Medulla oblongata (tissue), 1 donor: Measurements from ENCODE around the gene MCRS1.
"Not testable (repeated sequence)": the region's sequence is repeated elsewhere in the genome, so short reads cannot be mapped to it uniquely, and the experiment has no call there.

Experiments
- DNase-seq: peaks from one replicate; pipeline ENCODE4 v3.0.0-alpha.2; 2015; ENCODE audit errors: extremely low spot score

The MCRS1 gene, protein sequence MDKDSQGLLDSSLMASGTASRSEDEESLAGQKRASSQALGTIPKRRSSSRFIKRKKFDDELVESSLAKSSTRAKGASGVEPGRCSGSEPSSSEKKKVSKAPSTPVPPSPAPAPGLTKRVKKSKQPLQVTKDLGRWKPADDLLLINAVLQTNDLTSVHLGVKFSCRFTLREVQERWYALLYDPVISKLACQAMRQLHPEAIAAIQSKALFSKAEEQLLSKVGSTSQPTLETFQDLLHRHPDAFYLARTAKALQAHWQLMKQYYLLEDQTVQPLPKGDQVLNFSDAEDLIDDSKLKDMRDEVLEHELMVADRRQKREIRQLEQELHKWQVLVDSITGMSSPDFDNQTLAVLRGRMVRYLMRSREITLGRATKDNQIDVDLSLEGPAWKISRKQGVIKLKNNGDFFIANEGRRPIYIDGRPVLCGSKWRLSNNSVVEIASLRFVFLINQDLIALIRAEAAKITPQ

DNA sequence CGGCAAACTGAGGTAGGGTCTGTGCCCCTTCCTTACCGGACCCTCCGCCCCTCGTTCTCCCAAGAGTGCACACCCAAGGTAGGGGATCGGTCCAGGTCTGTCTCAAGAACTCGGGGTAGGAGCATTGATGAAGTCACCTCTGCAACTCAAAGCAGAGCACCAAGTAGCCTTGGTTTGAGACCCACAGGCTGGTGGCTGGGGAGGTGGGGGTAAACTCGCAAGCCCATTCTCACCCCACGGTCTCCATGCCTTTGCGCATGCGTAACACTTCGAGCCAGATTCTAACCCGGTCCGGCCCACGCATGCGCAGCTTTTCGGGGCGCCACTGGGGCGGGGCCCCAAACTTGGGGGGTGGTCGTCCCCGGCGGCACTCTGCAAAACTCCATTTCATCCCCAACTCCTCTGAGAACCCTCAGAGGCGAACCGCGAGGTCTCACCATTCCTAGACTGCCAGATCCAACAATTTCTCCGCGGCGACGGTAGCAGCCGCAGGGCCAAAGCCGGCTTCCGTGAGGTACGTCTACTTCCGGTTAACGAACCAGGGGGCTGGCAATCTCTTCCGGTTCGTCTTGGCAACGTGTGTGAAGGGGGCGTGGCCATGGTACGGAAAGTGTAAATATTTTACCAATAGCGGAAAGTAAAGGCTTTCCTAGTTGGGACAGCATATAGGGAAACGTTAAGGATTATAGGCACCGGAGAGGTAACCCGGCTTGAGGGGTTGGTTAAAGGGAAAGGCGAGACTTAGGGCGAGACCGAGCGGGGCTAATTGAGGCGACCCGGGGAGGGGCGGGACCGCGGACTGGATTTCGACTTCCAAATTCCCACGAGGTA lies at the start of gene MCRS1:
TSS of gene MCRS1 (minus strand) at position 532 of the 831 bp plus-strand sequence. CDS start 1,411 bp downstream, outside the sequence.
- DNase-seq = peak; percentile 95

DNA sequence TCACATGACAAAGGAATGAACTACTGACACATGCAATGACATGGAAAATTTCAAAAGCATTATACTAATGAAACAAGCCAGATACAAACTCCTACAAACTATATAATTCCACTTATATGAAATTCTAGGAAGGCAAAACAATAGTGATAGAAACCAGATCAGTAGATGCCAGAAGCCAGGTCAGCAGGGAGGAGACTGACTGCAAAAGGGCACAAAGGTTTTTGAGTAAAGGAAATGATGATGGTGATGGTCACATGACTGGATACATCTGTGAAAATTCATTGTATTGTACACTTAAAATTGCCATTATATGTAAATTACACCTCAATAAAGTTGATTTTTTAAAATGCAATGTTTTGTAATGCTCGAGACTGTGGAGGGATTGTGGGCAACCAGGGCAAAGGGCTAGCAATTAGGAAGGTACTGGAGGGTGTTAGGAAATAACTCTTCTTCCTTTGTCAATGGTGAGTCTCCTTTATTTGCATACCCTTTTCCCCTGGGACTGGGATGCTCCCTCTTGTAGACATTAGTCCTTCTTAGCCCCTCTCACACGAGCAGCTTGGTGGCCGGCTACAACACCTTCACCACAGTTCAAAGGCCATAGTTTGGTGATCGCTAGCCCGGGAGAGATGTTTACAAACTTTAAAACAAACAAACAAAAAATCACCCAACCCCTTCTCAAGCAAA lies 48.7 kb upstream of the MCRS1 start:
- DNase-seq = no peak

DNA sequence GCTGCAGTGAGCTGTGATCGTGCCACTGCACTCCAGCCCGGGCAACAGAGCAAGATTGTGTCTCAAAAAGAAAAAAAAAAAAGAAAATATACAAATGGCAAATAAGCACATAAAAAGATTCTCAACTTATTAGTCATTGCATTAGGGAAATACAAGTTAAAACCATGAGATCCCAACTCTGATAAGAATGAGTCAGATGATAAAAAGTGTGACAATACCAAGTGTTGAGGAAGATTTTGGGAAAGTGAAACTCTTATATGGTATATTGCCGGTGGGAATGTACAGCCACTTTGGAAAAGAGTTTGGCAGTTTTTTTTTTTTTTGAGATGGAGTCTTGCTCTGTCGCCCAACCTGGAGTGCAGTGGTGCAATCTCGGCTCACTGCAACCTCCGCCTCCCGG lies 47.8 kb upstream of the MCRS1 start:
- DNase-seq = no peak

DNA sequence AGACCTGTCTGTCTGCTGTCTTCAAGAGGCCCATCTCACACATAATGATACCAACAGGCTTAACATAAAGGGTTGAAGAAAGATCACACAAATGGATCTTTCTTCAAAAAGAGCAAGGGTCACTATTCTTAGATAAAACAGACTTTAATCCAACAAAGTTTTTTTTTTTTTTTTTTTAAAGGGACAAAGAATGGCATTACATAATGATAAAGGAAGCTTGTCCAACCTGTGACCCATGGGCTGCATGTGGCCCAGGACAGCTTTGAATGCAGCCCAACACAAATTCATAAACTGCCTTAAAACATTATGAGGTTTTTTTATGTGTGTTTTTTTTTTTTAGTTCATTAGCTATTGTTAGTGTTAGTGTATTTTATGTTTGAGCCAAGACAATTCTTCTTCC lies 44.3 kb upstream of the MCRS1 start:
- no peak for DNase-seq

DNA sequence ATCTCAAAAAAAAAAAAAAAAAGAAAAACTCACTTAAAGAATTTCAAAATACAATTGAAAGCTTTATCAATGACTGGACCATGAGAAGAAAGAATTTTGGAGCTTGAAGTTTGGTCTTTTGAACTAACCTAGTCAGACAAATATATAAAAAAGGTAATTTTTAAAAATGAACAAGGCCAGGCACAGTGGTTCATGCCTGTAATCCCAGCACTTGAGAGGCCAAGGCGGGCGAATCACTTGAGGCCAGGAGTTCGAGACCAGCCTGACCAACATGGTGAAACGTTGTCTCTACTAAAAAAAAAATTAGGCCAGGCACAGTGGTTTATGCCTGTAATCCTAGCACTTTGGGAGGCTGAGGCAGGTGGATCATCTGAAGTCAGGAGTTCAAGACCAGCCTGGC lies 42.8 kb upstream of the MCRS1 start:
- not testable (repeated sequence) for DNase-seq

DNA sequence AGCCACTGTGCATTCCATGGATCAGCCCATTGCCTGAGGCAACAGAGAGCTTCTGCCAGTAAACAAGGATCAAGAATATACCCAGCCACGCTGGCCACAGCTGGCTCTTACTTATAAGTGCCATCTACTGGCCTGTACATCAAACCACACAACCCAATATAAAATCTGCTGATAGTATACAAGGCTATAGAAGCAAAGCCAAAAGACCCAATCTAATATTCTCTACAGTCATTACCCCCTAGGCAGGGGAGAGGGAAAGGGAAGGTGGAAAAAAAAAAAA lies 41.9 kb upstream of the MCRS1 start:
- no peak for DNase-seq

DNA sequence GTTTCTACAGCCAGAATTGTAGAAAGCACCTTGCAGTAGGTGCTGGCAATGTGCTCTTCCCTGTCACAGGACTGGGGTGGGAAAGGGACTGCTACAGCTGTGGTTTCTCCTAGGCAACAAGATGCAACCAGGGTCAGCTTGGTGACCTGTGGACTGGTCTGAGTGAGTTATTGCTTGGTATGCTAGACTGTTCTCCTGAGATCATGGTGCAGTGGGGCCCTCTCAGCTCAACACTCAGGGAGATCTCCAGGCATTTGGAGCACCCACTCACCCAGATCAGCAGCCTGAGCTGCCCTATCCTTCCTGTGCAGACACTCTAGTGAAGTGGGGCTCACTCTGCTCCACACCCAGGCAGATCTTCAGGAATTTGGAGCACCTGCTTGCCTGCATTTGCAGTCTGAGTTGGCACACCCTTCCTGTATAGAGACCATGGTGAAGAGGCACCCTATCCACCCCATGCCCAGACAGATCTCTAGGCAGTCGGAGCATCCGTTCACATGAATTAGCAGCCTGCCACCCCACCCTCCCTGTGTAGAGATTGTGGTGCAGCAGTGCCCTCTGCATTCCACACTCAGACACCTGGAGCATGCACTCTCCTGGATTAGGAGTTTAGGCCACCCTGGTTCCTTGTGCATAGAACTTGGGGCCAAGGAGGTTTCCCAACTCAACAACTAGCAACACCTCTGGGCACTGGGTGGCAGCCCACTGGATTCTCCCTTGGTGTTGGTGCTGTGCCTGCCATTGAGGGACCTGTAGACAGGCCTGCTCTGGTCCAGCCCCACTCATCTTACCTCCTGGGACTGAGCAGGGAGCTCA lies 41.3 kb upstream of the MCRS1 start:
- DNase-seq = no peak

DNA sequence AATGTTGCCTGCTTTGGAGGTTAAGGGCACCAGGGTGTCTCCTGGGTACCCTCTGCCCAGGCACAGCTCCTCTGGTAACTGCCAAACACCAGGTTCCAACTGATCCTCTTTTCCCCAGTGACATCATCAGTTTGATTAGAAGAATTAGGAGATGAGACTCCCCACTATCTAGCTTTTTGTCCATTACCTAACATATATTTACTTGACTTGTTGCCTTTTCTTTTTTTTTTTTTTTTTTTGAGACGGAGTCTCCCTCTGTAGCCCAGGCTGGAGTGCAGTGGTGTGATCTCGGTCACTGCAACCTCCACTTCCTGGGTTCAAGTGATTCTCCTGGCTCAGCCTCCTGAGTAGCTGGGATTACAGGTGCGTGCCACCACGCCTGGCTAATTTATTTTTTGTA lies 37.6 kb upstream of the MCRS1 start, which contains the start of gene FAM186B:
TSS of gene FAM186B (minus strand) at position 101 of the 400 bp plus-strand sequence. CDS start 162 bp downstream, outside the sequence.
- DNase-seq = not testable (repeated sequence)

DNA sequence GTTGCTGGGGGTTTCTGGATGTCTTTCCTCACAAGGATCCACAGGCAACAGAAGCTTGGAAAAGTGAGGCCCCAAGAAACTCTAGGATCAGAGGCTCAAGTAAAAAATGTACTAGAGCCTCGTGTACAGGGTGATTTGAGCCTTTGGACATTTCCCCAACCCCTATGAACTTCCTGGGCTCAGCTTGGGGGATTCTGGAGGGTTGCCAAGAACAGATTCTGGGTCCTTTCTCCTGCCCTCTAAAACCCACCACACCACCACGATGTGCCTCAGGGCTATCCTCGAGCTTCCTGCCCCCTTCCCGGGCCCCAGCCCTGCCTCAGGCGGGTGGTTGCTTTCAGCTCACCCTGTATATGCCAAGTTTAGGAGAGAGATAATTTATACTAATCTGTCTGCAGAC lies 36.9 kb upstream of the MCRS1 start:
- no peak for DNase-seq

DNA sequence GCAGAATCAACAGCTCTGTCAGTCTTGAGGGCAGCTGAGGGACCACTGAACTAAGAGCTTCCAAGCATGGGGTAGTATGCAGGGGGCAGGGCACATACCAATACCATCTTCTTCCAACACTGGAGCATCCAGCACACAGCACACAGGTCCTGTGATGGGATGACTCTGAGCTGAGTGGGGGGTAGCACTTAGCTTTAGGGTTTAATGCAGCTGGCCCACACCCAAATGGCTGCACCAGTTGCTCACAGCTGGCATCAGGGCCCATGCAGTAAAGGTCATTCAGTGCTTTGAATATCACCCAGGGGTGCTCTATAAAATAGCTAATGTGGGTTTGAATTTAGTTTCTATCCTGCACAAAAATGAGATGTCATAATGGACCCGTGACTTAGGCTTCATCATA lies 35.8 kb upstream of the MCRS1 start:
- DNase-seq = no peak

DNA sequence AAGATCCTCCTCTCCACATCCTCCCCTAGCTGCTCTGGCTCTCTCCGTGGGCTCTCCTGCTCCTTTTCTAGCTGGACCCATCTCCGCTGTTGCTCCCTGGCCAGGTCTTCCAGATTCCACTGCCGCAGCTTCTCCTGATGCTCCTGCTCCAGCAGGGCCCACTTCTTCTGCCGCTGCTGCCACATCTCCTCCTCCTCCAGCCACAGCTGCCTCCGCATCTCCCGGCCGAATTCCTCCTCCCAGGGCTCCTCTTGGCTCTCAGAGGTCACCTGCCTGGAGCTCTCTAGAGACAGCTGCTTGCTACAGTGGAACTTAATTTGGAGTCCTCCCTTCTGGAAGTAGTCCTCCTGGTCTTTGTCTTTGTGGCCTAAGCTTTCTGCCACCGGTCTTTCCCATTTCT lies 32.0 kb upstream of the MCRS1 start:
- no peak for DNase-seq

DNA sequence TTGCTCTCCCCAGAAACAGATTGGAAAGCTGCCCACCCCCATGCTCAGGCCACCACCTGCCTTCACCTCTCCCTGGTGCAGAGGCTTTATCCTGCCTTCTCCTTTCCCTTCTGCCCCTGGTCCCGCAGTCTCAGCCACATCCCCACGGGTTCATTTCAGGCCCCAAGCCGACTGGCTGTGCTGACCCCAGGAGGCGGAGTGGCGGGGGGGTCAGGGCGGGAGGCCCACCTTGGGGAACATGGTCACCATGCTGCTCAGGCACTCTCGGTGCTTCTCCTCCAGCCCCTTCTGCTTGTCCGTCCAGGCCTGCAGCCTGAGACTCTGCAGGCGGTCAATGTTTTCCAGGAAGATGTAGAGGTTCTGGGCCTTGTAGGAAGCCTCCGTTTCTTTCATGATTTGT lies 30.6 kb upstream of the MCRS1 start:
- no peak for DNase-seq

DNA sequence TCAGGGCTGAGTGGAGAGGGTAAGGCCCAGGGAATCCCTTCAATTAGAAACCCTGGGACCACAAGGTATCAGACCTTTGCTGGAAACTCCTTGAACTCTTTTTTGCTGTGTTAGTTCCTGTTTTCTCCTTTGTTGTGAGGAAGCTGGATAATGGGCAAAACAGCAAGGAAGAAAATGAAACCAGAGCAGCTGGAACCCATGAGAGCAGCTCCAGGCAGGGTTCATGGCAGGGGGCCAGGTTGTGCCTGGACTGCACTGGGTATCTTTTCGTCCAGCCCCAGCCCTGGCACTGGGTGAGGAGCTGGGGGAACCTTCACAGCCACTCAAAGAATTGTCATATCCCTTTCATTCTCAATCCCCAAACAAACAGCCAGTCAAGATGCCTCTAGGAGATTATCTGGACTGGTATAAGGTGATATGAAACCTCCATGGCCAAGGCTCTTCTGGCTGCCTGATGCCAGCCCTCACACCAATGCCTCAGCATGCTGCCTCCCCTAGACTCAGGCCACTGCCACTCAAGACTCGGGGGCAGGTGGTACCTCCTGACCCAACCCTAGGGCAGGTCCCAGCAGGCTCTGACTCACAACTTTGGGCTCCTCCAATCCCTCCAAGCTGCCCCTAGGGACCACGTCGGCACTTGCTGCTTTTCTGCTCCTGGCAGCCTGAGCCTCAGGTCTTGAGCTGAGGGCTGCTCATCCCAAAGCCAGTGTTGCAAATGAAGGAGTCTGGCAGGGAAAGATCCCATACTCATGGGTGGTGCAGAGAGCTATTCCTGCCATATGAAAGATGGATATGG lies 21.0 kb upstream of the MCRS1 start:
- peak; percentile 17 for DNase-seq

DNA sequence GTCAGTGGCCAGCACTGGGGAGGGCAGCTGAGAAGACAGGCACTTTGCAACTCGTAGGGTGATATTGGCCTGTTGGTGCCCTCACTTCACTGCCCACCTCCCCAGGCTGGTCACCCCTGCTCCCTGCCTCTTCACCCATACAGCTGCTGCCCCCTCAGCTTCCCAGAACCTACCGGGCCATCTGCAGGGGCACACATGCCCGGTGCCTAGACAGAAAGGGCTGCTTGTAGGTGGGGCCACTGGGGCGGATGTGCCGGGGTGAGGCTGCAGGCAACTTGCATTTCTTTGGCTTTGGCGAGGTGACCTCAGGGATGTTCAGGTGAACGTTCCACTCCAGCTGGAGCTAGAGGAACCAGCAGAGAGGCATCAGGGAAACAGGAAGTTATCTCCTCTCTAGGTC lies 20.3 kb upstream of the MCRS1 start:
- DNase-seq = no peak

DNA sequence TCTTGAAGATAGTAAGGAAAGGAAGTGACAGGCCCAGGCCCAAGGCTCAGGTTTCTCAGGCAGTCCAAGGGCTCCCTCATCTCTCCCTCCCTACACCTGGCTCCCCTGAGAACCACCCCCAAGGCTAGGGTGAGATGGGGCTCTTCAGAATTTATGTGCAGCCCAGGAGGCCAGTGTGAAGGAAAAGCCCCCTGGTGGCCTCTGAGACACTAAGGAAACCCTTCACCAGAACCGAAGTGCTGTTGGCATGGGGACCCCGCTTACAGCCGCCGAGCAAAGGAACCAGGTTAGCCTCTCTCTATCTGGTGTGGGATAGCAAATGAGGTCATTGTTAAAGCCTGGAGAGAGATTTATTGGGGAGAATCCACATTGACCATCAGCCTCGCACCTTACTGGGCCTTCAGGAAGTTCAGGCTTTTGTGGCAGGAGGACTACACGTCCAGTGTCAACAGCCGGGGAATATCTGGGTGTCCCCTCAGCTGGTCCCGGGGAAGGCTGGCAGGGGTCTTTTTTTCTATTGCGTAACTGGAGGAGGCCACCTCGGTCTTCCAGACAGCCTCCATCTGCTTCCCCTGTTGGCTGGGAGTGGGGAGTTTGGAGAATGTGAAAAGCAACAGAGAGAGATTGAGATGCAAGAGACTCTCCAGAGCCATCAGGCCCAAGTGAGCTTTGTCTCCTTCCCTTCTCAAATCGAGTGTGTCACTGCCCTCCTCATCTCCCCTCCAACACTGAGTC lies 19.4 kb upstream of the MCRS1 start:
- no peak for DNase-seq

DNA sequence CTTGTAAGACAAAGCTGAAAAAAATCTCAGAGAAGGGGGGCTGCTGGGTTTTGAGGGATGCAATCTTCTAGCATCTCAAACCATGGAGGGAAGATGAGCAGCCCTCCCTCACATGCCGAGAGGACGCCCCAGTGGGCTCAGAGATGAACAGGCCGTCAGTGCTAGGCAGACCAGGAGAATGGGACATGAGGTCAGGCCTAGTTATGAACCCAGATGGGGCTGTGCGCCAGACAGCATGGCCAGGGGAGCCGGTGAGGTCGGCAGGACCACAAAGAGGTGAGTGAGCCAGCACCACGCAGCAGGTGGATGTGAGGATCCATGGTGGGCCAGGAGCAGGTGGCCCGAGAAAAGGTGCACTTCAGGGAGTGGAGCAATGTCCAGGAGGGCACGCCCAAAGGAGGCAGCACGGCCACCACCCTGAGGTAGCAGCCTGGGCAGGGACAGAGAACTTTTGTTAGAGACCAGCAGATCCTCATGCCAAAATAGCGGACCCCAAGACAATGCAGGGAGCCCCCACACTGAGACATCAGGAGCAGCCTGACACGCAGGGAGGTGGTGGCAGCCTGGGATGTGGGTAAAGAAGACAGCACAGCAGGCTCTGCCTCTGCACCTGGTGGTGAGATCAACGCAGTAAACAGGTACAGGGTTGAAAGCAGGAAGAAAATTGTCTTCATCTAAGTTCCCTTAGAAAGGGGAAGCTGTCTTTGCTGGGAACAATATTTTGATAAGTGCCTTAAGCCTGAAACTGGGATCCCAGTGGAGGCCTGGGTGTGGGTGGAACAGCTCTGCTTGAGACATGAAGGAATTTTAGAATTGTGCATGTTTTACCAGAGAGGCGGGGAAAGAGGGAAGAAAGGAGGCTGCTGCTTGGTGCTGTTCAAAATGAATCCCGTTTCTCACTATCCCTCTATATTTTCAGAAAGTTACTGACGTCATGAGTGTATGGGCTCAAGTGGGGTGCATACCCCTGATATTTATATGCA lies 17.8 kb upstream of the MCRS1 start:
- no peak for DNase-seq

DNA sequence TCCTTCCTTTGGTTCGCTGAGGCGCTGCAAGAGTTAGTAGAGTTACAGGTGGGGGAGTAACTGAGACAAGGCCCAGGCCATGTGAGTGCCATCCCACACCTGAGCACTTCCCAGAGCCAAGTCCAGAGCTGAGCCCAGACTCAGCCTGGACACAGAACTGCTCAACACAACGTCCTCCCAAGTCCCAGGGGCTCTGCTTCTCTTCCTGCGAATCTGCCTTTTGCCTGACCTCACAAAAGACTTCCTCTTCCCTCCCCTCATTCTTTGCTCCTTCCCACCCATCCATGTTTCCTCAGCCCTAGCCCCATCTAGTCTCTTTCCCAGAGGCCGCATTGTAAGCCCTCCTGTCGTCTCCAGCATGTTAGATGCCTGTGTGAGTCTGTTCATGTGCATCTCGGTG lies 16.6 kb upstream of the MCRS1 start:
- DNase-seq = no peak

DNA sequence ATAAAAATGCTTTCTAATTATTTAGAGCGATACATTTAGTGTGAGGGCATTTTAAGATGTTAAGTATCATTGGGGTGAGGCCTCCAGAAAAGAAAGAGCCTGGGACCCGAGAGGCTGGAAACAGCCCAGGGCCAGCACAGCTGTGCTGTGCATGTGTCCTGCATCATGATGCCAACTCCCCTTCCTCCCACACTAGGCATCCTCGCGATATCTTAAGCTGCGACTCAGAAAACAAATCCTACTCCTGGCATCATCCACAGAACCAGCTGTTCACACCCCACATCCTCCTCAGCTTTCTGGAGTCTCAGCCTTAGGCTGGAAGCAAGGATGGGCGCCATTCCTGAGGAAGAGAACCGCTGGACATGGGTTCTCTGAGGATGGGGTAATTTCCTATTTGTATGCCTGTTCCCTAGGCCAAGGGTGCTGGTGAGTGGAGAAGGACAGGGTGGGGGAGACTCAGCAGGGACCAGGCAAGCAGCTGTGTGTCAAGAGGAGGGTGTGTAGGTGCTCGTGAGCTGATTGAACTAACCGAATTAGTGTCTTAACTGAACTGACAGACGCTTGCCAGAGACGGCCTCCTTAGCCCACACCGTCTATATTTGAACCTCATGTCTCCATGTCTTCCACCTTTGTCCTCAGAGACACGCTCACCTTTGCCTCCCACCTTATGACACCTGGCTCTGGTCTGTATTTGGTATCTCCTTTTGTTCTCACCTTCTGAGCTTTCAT lies 15.6 kb upstream of the MCRS1 start:
- peak; percentile 30 for DNase-seq
